Left hindlimb (tissue), 1 donor: ENCODE data around the gene TM4SF1.

Source experiments
- DNase-seq: peaks from one replicate; pipeline ENCODE4 v3.0.0-alpha.2; 2018

The TM4SF1 gene

GRCh38 chr3:149377408-149378364, at the start of gene TM4SF1:
TSS of gene TM4SF1 (minus strand) at chr3:149377649. CDS start at chr3:149377547, 102 bp downstream.
- DNase-seq: peak; percentile 76

- no peak for DNase-seq
Measured at GRCh38 chr3:149426325-149426724, 48.9 kb upstream of the TM4SF1 start.

GRCh38 chr3:149424918-149425317, 47.5 kb upstream of the TM4SF1 start:
- DNase-seq: no peak

- DNase-seq: no peak
Measured at GRCh38 chr3:149421764-149422163, 44.3 kb upstream of the TM4SF1 start.

- no peak for DNase-seq
Measured at GRCh38 chr3:149419816-149420215, 42.4 kb upstream of the TM4SF1 start.

GRCh38 chr3:149417727-149418126, 40.3 kb upstream of the TM4SF1 start:
- no peak for DNase-seq

- no peak for DNase-seq
Measured at GRCh38 chr3:149417174-149417573, 39.7 kb upstream of the TM4SF1 start.

- DNase-seq: no peak
Measured at GRCh38 chr3:149415484-149415883, 38.0 kb upstream of the TM4SF1 start.

GRCh38 chr3:149414557-149415231, 37.2 kb upstream of the TM4SF1 start:
- no peak for DNase-seq

- DNase-seq: no peak
Measured at GRCh38 chr3:149411583-149411982, 34.1 kb upstream of the TM4SF1 start.

GRCh38 chr3:149409351-149409750, 31.9 kb upstream of the TM4SF1 start:
- DNase-seq: no peak

- DNase-seq: no peak
Measured at GRCh38 chr3:149407898-149408297, 30.4 kb upstream of the TM4SF1 start.

GRCh38 chr3:149406244-149406752, 28.8 kb upstream of the TM4SF1 start:
- no peak for DNase-seq

- no peak for DNase-seq
Measured at GRCh38 chr3:149403443-149403842, 26.0 kb upstream of the TM4SF1 start.

GRCh38 chr3:149402481-149402880, 25.0 kb upstream of the TM4SF1 start:
- no peak for DNase-seq

- DNase-seq: no peak
Measured at GRCh38 chr3:149401926-149402310, 24.5 kb upstream of the TM4SF1 start.

GRCh38 chr3:149401212-149401925, 23.9 kb upstream of the TM4SF1 start:
- DNase-seq: no peak

- no peak for DNase-seq
Measured at GRCh38 chr3:149400645-149401044, 23.2 kb upstream of the TM4SF1 start.

- DNase-seq: no peak
Measured at GRCh38 chr3:149398296-149398695, 20.8 kb upstream of the TM4SF1 start.

GRCh38 chr3:149397528-149397927, 20.1 kb upstream of the TM4SF1 start:
- no peak for DNase-seq

- DNase-seq: no peak
Measured at GRCh38 chr3:149396476-149396875, 19.0 kb upstream of the TM4SF1 start.

- DNase-seq: peak; percentile 66
Measured at GRCh38 chr3:149395107-149396089, 17.9 kb upstream of the TM4SF1 start.
